Measurements from ENCODE around the gene ZNF407.

ZNF407 gene

DNA sequence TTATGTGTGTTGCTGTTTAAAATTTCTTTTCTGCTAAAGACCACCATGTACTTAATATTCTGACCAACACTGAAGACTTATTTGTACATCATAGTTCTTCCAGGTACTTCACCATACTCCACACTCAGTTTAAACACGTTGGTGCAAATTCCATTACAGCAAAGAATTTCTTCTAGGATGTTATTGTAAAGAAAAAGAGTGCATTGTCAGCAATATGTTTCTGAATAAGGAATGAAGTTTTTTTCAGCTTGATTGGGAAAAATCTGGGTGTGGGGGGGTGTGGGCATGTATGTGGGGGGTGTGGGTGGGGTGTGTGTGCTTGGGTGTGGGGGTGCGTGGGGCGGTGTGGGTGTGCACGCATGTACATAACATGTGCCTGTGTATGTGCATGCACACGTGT is 447.1 kb downstream of the ZNF407 start:
- no peak overlapping the region for H3K4me3 ChIP-seq (ENCODE audit: control insufficient read depth, low read depth, low read length)
- TF ChIP-seq, protein P1, sequence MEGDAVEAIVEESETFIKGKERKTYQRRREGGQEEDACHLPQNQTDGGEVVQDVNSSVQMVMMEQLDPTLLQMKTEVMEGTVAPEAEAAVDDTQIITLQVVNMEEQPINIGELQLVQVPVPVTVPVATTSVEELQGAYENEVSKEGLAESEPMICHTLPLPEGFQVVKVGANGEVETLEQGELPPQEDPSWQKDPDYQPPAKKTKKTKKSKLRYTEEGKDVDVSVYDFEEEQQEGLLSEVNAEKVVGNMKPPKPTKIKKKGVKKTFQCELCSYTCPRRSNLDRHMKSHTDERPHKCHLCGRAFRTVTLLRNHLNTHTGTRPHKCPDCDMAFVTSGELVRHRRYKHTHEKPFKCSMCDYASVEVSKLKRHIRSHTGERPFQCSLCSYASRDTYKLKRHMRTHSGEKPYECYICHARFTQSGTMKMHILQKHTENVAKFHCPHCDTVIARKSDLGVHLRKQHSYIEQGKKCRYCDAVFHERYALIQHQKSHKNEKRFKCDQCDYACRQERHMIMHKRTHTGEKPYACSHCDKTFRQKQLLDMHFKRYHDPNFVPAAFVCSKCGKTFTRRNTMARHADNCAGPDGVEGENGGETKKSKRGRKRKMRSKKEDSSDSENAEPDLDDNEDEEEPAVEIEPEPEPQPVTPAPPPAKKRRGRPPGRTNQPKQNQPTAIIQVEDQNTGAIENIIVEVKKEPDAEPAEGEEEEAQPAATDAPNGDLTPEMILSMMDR (IDR thresholded peaks at IDR 0.05; ENCODE audit: control insufficient read depth, insufficient read depth, low read depth, low read length, missing control alignments): no peak
- no peak for DNase-seq (ENCODE audit: low read depth)

DNA sequence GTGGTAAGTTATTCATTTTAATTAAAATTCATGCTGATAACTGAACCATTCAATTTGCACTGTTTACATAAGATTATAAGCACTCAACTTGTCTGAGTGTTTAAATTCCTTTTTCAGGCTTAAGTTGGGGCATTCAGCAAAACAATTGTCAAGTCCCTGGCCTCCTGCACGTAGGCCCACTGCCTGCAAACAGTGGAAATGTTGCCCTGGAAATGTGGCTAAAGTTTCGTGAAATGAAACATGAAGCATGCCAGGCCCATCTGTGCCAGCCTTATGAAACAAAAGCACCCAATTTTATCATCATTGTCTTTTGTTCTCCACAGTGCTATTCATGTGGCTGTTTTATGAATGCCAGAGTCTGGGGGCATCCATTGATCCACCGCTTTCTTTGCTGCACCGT is 447.6 kb downstream of the ZNF407 start:
- H3K4me3 ChIP-seq (ENCODE audit: control insufficient read depth, low read depth, low read length): no peak overlapping the region
- DNase-seq (ENCODE audit: low read depth): no peak
- TF ChIP-seq, protein P1 (IDR thresholded peaks at IDR 0.05; ENCODE audit: control insufficient read depth, insufficient read depth, low read depth, low read length, missing control alignments): no peak

DNA sequence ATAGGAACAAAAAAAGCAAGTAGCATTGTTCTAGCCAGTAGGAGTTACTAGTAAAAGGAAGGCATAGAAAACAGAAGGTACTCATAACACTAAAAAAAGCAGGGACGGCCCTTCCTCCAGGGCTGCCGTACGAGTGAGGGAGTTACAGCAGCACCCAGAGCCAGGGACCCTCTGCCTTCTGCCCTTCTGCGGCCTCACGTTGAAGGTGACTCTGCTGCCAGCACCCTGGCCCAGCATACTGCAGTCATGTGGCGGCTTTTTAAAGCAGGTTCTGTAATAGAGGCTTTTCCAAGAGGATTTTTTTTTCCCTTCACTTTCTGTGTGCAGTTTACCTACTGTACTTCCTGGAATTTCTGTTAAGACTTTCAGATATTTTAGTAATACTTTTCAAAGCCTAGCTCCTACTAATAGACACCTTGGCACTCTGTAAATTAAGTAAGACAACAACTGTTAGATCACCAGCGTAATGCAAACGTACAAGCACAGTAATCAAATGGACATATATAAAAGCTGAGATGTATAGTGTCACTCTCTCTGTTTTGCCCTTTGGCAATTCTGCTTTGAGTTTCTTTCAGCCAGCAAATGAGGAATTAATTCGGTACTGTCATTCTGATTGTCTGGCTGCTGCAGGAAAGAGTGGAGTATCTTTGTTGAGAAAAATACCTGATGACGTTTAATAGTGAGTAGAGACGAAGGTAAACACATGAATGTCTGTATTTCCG is 449.7 kb downstream of the ZNF407 start:
- DNase-seq (ENCODE audit: low read depth): no peak
- no peak overlapping the region for H3K4me3 ChIP-seq (ENCODE audit: control insufficient read depth, low read depth, low read length)
- TF ChIP-seq, protein P1 (IDR thresholded peaks at IDR 0.05; ENCODE audit: control insufficient read depth, insufficient read depth, low read depth, low read length, missing control alignments): no peak

DNA sequence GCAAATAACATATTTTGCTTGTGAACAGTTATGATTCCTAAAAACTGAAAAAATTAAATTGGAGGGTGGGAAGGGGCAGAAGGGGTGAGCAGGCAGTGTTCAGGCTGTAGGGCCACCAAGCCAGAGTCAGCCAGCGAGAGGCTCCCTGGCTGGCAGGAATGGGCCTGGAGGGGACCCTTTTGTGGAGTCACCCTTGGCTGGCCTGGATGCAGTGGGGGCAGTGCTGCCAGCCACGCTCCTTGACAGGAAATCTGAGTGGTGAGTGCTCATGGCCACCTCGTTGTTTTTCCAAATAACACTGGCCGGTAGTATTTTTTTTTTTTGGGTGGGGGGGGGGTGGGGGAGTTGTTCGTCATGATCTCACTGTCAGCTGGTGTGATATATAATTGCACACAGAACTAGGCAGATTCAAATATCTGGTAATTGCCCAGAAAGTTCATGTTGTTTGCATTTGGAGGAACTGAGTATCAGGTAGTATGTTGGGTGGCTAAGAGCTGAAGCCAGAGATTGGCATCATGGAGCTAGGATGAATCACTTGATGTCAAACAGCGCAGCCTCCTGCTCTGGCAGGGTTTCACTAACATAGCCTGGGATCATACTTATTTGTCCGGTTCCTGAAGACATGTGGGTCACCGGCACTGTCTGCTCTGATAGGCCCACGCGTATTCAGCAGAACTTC is 451.2 kb downstream of the ZNF407 start:
- TF ChIP-seq, protein P1 (IDR thresholded peaks at IDR 0.05; ENCODE audit: control insufficient read depth, insufficient read depth, low read depth, low read length, missing control alignments): no peak
- DNase-seq (ENCODE audit: low read depth): no peak
- H3K4me3 ChIP-seq (ENCODE audit: control insufficient read depth, low read depth, low read length): no peak overlapping the region

DNA sequence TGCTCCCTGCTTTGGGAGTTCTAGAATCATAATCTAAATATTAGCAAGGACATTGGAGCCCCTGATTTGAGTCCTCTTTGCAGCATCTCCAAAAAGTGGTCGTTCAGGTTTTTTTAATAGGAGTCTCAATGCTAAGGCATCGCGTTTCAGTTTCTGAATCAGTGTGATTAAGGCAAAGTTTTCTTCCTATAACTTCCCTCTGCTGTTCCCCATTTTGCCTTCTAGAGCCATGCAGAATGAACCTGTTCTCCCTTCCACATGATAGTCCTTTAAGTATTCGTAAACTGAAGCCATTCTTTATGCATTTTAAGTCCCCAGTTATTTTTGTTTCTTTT is 451.8 kb downstream of the ZNF407 start:
- TF ChIP-seq, protein P1 (IDR thresholded peaks at IDR 0.05; ENCODE audit: control insufficient read depth, insufficient read depth, low read depth, low read length, missing control alignments): no peak
- H3K4me3 ChIP-seq (ENCODE audit: control insufficient read depth, low read depth, low read length): no peak overlapping the region
- DNase-seq (ENCODE audit: low read depth): no peak

DNA sequence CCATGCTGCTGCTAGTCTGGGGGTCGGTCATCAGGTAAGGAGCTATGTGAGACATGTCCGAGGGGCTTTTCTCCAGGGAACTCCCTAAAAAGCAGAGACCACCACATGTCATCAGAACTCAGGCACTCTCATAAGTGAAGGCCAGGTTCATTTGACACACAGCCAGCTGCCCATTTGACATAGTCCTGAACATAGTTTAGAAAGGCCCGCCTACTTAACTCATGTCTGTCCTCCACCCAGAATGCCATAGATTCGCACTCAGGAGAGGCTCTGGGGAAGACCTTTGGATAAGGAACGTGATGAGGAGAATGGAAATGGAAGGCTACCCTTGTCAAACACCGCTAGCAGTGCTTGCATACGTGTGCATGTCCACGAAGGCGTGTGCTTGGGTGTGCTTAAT is 454.1 kb downstream of the ZNF407 start:
- TF ChIP-seq, protein P1 (IDR thresholded peaks at IDR 0.05; ENCODE audit: control insufficient read depth, insufficient read depth, low read depth, low read length, missing control alignments): no peak
- no peak overlapping the region for H3K4me3 ChIP-seq (ENCODE audit: control insufficient read depth, low read depth, low read length)
- no peak for DNase-seq (ENCODE audit: low read depth)
